ENCODE measurements around the gene DOCK2.
A peak's percentile ranks its signal among the peaks of the same experiment; 100 is the strongest.
"Not testable (repeated sequence)": the region's sequence is repeated elsewhere in the genome, so short reads cannot be mapped to it uniquely, and the experiment has no call there.

Gene DOCK2

DNA sequence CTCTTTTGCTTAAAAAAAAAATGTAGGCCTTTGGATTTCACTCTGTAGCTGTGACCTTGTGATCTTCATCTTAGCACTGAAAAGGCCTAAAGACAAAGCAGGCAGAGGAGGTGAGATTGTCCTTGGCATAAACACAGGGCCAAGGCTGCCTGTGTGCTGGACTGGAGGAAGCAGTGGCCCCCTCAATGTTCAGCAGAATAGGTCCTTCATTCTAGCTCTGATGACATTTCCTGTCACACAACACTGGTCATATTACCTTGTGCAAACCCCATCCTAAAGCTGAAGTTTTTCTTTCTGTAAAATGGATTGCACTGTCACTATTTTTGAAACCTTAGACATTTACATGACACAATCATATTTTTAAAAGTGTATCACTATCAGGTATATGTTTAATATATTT lies 195.8 kb downstream of the DOCK2 start:
- H3K27ac ChIP-seq: no peak overlapping the region; the same call in 1 of the 2 replicates
- TF ChIP-seq, protein P1, sequence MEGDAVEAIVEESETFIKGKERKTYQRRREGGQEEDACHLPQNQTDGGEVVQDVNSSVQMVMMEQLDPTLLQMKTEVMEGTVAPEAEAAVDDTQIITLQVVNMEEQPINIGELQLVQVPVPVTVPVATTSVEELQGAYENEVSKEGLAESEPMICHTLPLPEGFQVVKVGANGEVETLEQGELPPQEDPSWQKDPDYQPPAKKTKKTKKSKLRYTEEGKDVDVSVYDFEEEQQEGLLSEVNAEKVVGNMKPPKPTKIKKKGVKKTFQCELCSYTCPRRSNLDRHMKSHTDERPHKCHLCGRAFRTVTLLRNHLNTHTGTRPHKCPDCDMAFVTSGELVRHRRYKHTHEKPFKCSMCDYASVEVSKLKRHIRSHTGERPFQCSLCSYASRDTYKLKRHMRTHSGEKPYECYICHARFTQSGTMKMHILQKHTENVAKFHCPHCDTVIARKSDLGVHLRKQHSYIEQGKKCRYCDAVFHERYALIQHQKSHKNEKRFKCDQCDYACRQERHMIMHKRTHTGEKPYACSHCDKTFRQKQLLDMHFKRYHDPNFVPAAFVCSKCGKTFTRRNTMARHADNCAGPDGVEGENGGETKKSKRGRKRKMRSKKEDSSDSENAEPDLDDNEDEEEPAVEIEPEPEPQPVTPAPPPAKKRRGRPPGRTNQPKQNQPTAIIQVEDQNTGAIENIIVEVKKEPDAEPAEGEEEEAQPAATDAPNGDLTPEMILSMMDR (conservative IDR thresholded peaks at IDR 0.05): no peak

DNA sequence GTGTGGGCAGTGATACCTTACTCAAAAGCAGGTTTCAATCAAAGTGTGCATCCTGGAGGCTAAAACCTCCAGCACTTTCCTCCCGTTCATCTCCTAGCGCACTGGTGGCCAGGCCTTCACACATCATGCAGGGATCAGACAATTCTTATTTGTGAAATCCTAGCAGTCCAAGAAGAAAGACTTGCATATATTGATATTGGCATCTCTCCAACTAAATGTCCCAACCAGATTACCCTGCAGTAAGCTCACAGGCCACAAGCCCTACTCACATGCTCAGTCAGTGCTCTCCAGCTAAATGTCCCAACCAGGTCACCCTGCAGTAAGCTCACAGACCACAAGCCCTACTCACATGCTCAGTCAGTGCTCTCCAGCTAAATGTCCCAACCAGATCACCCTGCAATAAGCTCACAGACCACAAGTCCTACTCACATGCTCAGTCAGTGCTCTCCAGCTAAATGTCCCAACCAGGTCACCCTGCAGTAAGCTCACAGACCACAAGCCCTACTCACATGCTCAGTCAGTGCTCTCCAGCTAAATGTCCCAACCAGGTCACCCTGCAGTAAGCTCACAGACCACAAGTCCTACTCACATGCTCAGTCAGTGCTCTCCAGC lies 196.7 kb downstream of the DOCK2 start:
- H3K27ac ChIP-seq: peak overlapping the region; percentile 38

DNA sequence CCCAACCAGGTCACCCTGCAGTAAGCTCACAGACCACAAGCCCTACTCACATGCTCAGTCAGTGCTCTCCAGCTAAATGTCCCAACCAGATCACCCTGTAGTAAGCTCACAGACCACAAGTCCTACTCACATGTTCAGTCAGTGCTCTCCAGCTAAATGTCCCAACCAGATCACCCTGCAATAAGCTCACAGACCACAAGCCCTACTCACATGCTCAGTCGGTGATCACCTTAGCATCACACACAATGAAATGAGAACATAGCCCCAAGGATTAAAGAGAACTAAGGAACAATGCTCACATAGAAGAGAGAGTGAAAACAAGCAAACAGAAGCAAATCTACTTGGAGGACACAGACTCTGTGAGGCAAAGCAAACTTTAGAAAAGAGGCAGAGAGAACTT lies 197.5 kb downstream of the DOCK2 start:
- H3K27ac ChIP-seq: not testable (repeated sequence)

DNA sequence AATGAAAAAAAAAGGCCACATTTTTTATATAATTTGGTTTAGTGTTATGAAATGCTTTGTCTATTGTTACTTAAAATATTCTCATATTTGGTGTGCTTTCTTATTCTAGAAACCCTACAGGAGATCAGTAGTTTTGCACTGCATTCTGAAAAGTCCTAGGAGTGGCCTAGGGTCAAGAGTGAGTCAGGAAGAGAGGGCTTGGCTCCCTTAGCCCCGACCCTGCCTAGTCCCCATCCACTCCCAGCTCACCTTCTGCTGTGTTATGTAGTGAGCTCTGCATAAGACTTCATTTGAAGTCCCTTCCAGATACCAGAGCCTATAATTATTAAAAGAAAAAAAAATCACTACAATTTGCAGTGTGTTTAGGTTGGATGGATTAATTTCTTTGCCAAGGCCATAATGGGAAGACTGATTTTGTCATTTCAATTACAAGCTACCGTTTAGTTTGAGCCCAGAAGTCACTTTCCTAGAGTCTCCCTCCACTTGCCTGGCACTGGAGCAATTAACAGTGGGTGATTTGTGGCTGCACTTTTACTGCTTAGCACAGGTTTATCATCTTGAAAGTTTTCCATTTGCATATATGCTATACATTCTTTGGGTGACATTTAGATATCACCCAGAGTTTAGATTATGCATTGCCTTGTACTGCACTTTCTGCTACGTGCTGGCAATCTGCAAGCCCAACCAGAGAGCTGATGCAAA lies 199.9 kb downstream of the DOCK2 start:
- TF ChIP-seq, protein P1 (conservative IDR thresholded peaks at IDR 0.05): no peak
- H3K27ac ChIP-seq: no peak overlapping the region

DNA sequence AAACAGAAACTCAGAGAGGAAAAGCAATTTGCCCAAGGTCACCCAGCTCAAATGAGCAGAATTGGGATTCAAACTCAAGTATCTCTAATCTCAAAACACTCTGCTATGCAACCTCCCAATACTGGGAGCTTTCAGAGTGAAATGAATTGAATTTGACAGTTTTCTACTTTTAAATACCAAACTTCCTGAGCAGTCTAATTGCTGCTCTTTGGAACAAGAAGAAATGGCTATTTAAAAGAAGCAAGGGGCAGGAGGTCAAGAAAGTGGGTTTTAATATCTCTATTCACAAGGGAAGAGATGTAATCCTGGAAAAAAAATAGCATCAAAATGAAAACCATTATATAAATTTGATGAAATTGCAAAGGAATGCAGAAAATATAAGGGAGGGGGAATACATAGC lies 200.6 kb downstream of the DOCK2 start:
- H3K27ac ChIP-seq: no peak overlapping the region
- TF ChIP-seq, protein P1 (conservative IDR thresholded peaks at IDR 0.05): no peak

DNA sequence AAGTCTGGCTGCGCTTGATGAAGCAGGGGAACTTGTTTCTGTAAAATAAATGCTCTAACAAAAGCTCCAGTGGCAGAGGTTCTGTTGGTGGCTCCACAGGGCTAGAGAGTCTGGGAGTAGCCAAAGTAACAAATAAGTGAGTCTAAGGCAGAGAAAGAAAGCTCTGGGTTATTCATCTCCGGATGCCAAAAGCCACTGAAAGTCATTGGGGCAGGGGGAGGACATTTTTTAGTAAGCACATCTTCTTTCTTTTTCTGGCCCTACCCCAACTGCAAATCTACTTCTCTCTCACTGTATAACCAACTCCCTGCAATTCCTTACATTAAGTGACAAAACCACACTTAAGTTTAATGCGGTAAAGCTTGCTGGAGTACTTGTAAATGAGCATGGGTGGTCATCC lies 201.6 kb downstream of the DOCK2 start:
- no peak overlapping the region for H3K27ac ChIP-seq
- TF ChIP-seq, protein P1 (conservative IDR thresholded peaks at IDR 0.05): no peak

DNA sequence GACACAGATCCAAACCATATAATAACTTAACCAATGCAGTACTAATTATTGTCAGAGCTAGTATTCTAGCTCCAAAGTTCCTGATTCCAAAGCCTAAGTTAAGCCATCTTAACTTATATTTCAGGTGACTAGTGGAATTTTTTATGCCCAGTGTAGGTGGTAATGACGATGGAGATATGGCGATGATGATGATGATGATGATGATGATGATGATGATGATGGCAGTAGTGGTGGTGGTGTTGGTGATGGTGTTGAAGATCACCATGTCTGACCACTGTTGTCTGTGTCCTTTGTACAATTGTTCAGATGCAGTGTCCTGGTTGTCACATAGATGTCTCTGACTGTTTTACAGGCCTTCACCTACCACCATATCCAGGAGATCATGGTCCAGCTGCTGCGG lies 203.3 kb downstream of the DOCK2 start:
- TF ChIP-seq, protein P1 (conservative IDR thresholded peaks at IDR 0.05): no peak
- no peak overlapping the region for H3K27ac ChIP-seq

DNA sequence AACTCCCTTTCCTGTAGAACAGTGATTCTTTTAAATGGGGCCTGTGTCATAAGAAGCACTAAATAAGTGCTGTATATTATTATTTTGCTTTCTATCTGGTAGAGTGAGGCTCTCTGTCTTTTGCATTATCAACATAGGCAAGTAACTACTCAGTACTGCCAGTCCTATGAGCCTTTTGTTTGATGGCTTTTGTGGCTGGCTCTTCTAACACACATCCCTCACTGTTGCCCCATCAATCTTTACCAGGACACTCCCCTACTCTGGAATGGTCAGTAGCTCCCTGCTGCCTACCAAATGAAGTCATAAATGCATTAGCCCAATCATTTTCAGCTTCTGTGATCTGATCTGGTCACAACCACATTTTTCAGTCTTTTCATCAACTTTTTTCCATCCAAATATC lies 205.6 kb downstream of the DOCK2 start:
- TF ChIP-seq, protein P1 (conservative IDR thresholded peaks at IDR 0.05): no peak
- no peak overlapping the region for H3K27ac ChIP-seq
